Fibroblast of the aortic adventitia (primary cell): ENCODE data around the gene TMEM52B. TPM values are rescaled to one million over a fixed set of nuclear protein-coding genes. Genes with fewer than 3 reads are reported as not detected.
A peak's percentile ranks its signal among the peaks of the same experiment; 100 is the strongest.
"Not testable (repeated sequence)": the region's sequence is repeated elsewhere in the genome, so short reads cannot be mapped to it uniquely, and the experiment has no call there.

Experiments
- DNase-seq: peaks from one replicate; pipeline ENCODE4 v3.0.0-alpha.2; 2010; ENCODE audit warnings: low read depth
- H3K4me3 ChIP-seq: 2 replicates; pipeline ENCODE4 v1.5.1; 2011; ENCODE audit warnings: low read depth, mild to moderate bottlenecking, control low read depth, low read length, moderate library complexity
- total RNA-seq: library from RNA; depleted of rRNA; stranded (reverse); fragments of >200 nt; gene quantifications from 2 replicates; pipeline ENCODE4 v1.2.3, GENCODE V29; 2012; ENCODE audit warnings: low replicate concordance
- TF ChIP-seq, protein P1 (sequence below): IDR thresholded peaks from 2 replicates; pipeline ENCODE4 v1.5.1; 2011; ENCODE audit warnings: mild to moderate bottlenecking, low read length, control low read depth, inconsistent platforms; ENCODE audit not compliant: insufficient read depth

TMEM52B gene
- total RNA-seq, 1 donor = under 0.01 TPM

DNA sequence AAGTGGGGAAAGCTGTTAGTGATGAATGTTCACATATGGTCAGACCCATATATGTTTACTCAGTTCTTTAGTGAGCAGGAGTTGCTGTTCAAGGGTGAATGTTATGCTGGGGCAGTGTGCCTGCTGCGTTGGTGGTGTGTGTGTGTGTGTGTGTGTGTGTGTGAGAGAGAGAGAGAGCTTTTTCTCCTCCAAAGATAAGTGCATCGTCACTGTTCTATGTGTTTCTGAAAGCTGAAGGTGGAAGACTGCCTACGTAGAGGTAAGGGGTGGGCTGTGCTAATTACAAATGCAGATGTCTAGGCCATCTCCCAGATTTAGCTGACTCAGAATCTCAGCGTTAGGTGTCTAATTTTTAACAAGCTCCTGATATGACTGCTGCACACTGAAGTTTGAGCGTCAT is 44.4 kb downstream of the TMEM52B start:
- H3K4me3 ChIP-seq = no peak overlapping the region
- no peak for DNase-seq
- TF ChIP-seq, protein P1, sequence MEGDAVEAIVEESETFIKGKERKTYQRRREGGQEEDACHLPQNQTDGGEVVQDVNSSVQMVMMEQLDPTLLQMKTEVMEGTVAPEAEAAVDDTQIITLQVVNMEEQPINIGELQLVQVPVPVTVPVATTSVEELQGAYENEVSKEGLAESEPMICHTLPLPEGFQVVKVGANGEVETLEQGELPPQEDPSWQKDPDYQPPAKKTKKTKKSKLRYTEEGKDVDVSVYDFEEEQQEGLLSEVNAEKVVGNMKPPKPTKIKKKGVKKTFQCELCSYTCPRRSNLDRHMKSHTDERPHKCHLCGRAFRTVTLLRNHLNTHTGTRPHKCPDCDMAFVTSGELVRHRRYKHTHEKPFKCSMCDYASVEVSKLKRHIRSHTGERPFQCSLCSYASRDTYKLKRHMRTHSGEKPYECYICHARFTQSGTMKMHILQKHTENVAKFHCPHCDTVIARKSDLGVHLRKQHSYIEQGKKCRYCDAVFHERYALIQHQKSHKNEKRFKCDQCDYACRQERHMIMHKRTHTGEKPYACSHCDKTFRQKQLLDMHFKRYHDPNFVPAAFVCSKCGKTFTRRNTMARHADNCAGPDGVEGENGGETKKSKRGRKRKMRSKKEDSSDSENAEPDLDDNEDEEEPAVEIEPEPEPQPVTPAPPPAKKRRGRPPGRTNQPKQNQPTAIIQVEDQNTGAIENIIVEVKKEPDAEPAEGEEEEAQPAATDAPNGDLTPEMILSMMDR = no peak

DNA sequence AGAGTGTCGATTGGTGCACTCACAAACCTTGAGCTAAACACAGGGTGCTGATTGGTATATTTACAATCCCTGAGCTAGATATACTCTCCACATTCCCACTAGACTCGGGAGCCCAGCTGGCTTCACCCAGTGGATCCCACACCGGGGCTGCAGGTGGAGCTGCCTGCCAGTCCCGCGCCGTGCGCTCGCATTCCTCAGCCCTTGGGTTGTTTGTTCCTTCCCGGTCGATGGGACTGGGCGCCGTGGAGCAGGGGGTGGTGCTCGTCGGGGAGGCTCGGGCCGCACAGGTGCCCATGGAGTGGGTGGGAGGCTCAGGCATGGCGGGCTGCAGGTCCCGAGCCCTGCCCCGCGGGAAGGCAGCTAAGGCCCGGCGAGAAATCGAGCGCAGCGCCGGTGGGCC is 46.6 kb downstream of the TMEM52B start:
- not testable (repeated sequence) for DNase-seq

GRCh38 chr12:10226086-10226485 is 47.3 kb downstream of the TMEM52B start:
- no peak for DNase-seq
- no peak overlapping the region for H3K4me3 ChIP-seq
- TF ChIP-seq, protein P1 = no peak

More for the DNA sequence above, 46.6 kb downstream of the TMEM52B start:
- not testable (repeated sequence) for H3K4me3 ChIP-seq

GRCh38 chr12:10226731-10227130 is 47.9 kb downstream of the TMEM52B start:
- TF ChIP-seq, protein P1 = no peak
- no peak for DNase-seq
- H3K4me3 ChIP-seq = no peak overlapping the region

- no peak for DNase-seq
- TF ChIP-seq, protein P1 = no peak
- H3K4me3 ChIP-seq = no peak overlapping the region
Observed at GRCh38 chr12:10227648-10228047, 48.8 kb downstream of the TMEM52B start.

DNA sequence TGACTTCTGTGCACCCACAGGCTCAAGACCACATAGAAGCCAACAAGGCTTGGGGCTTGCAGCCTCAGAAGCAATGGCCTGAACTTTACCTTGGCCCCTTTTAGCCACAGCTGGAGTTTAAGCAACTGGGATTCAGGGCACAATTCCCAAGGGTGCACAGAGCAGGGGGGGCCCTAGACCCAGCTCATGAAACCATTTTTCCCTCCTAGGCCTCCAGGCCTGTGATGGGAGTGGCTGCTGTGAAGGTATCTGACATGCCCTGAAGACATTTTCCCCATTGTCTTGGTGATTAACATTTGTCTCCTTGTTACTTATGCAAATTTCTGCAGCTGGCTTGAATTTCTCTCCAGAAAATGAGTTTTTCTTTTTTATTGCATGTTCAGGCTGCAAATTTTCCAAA is 55.7 kb downstream of the TMEM52B start:
- no peak for DNase-seq
- no peak overlapping the region for H3K4me3 ChIP-seq
- TF ChIP-seq, protein P1 = no peak

DNA sequence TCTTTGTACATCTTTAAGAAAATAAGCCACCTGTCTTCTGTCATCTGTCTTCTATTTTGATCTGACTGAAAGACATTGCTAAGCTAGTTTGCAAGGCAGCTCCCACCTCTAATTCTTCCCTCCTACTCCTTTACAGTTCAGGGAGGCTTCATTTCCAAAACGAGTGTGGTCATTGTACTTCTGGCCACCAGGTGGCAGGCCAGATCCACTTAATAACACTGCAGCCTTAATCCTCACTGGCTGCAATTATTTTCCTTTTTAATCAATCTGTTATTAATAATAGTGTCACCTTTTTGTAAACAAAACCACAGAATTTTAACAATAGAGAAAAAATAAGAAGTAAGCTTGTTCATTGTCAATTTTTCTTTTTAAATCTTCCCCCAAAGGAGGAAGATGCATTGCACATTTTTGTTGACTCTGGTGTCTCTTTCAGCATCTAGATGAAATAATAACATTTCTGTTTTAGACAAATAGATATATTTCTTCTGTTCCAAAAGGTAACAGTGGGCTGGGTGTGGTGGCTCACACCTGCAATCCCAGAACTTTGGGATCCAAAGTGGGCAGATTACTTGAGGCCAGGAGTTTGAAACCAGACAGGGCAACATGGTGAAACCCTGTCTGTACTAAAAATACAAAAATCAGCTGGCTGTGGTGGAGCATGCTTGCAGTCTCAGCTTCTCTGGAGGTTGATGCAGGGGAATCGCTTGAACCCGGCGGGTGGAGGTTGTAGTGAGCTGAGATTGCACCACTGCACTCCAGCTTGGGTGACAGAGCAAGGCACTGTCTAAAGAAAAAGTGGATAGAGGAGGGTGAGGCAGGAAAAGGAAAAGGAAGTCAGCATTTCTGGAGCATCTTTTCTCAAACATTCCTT is 57.2 kb downstream of the TMEM52B start:
- no peak overlapping the region for H3K4me3 ChIP-seq
- TF ChIP-seq, protein P1 = peak; percentile 76
- DNase-seq = peak; percentile 51
